ENCODE results near the gene BCL2. TPM values are rescaled to one million over a fixed set of nuclear protein-coding genes. Genes with fewer than 3 reads are reported as not detected.

Gene BCL2
- polyA plus RNA-seq, 1 of the 3 experiments (the other 2 are of a cell fraction), result 1.5 TPM

GRCh38 chr18:63183378-63183777 is 136.2 kb downstream of the BCL2 start:
- no peak overlapping the region for H3K4me2 ChIP-seq
- POLR2A ChIA-PET, result no interaction called here
- H3K9me2 ChIP-seq, result no peaks in the 10 kb centered on the region
- H3K36me3 ChIP-seq (replicated peaks in 1 of 2; ENCODE audit: control insufficient read depth in 1 of 2, insufficient read depth in 2 of 2, low read length in 1 of 2), result no peaks in the 10 kb centered on the region
- H2AFZ ChIP-seq (ENCODE audit: low read depth), result no peak overlapping the region
- no peaks in the 10 kb centered on the region for H3K27me3 ChIP-seq (ENCODE audit: insufficient read depth)
- no peaks in the 10 kb centered on the region for H3K79me2 ChIP-seq (ENCODE audit: insufficient read depth)
- CTCF ChIA-PET, result interaction anchor here (2.1 kb wide), 1 partner anchor 10 kb away, joined by 7 read pairs; no protein-coding TSS in a partner anchor
- 89% methylated on average over 9 of the region's 9 CpGs for WGBS (ENCODE audit: low lambda C conversion rate)
- no peaks in the 10 kb centered on the region for H3F3A ChIP-seq (replicated peaks; ENCODE audit: insufficient read depth)
- no peak overlapping the region for H3K4me3 ChIP-seq (ENCODE audit: low read depth in 2 of 2, low read length in 1 of 2)
- H4K20me1 ChIP-seq (ENCODE audit: insufficient read depth), result no peaks in the 10 kb centered on the region
- no peak overlapping the region for H3K27ac ChIP-seq (ENCODE audit: low read depth in 2 of 2, low read length in 1 of 2)
- no peaks in the 10 kb centered on the region for H3K9me3 ChIP-seq
- H3K9ac ChIP-seq, result no peak overlapping the region
- H3K4me1 ChIP-seq (ENCODE audit: control insufficient read depth in 1 of 2, insufficient read depth in 2 of 2, low read depth in 1 of 2, low read length in 1 of 2), result peaks cover 5 to 30% of the 10 kb centered on the region in 2 experiments; a peak in 3 of 4 replicates
- TF ChIP-seq RAD21 (IDR thresholded peaks at IDR 0.05; ENCODE audit: low read length) (no peak), MAX (IDR thresholded peaks at IDR 0.05; ENCODE audit: low read depth) (no peak), USF1 (IDR thresholded peaks at IDR 0.05; ENCODE audit: borderline replicate concordance, low read depth) (no peak), EZH2phosphoT487 (IDR thresholded peaks at IDR 0.05; ENCODE audit: borderline replicate concordance, low read depth) (no peak), CHD2 (IDR thresholded peaks at IDR 0.05; ENCODE audit: low read length, partially characterized antibody) (no peak), NRF1 (IDR thresholded peaks at IDR 0.05; ENCODE audit: low read depth, low read length) (no peak), TCF12 (IDR thresholded peaks at IDR 0.05) (no peak), FOSL2 (IDR thresholded peaks at IDR 0.05; ENCODE audit: borderline replicate concordance, low read depth) (no peak), YY1 (IDR thresholded peaks at IDR 0.05; ENCODE audit: low read depth) (no peak), RFX5 (IDR thresholded peaks at IDR 0.05; ENCODE audit: low read length) (no peak), SMC3 (IDR thresholded peaks at IDR 0.05; ENCODE audit: low read depth, low read length) (no peak), IRF3 (IDR thresholded peaks at IDR 0.05; ENCODE audit: low read depth, low read length) (no peak), MXI1 (IDR thresholded peaks at IDR 0.05; ENCODE audit: low read depth, low read length) (no peak), CTCF (IDR thresholded peaks at IDR 0.05) (no peak)
- TF ChIP-seq, protein P1, sequence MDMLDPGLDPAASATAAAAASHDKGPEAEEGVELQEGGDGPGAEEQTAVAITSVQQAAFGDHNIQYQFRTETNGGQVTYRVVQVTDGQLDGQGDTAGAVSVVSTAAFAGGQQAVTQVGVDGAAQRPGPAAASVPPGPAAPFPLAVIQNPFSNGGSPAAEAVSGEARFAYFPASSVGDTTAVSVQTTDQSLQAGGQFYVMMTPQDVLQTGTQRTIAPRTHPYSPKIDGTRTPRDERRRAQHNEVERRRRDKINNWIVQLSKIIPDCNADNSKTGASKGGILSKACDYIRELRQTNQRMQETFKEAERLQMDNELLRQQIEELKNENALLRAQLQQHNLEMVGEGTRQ (IDR thresholded peaks at IDR 0.05; ENCODE audit: borderline replicate concordance, low read depth, low read length), result no peak
- TF ChIP-seq, protein P2, sequence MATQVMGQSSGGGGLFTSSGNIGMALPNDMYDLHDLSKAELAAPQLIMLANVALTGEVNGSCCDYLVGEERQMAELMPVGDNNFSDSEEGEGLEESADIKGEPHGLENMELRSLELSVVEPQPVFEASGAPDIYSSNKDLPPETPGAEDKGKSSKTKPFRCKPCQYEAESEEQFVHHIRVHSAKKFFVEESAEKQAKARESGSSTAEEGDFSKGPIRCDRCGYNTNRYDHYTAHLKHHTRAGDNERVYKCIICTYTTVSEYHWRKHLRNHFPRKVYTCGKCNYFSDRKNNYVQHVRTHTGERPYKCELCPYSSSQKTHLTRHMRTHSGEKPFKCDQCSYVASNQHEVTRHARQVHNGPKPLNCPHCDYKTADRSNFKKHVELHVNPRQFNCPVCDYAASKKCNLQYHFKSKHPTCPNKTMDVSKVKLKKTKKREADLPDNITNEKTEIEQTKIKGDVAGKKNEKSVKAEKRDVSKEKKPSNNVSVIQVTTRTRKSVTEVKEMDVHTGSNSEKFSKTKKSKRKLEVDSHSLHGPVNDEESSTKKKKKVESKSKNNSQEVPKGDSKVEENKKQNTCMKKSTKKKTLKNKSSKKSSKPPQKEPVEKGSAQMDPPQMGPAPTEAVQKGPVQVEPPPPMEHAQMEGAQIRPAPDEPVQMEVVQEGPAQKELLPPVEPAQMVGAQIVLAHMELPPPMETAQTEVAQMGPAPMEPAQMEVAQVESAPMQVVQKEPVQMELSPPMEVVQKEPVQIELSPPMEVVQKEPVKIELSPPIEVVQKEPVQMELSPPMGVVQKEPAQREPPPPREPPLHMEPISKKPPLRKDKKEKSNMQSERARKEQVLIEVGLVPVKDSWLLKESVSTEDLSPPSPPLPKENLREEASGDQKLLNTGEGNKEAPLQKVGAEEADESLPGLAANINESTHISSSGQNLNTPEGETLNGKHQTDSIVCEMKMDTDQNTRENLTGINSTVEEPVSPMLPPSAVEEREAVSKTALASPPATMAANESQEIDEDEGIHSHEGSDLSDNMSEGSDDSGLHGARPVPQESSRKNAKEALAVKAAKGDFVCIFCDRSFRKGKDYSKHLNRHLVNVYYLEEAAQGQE (IDR thresholded peaks at IDR 0.05; ENCODE audit: low read depth, low read length), result no peak
- TF ChIP-seq, protein P3, sequence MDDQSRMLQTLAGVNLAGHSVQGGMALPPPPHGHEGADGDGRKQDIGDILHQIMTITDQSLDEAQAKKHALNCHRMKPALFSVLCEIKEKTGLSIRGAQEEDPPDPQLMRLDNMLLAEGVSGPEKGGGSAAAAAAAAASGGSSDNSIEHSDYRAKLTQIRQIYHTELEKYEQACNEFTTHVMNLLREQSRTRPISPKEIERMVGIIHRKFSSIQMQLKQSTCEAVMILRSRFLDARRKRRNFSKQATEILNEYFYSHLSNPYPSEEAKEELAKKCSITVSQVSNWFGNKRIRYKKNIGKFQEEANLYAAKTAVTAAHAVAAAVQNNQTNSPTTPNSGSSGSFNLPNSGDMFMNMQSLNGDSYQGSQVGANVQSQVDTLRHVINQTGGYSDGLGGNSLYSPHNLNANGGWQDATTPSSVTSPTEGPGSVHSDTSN (IDR thresholded peaks at IDR 0.05), result no peak
- DNase-seq, result no peak

Data from SK-N-SH (cell line).